D721Med (cell line): Measurements from ENCODE around the gene PSD4.

ENCODE experiments used
- DNase-seq: peaks from one replicate; pipeline ENCODE4 v3.0.0; 2011; ENCODE audit warnings: low spot score; ENCODE audit not compliant: insufficient read length
- FAIRE-seq: peaks from 2 replicates; lab custom pipeline; 2011; peaks lifted over from hg19 to GRCh38; lab: Jason Lieb, UNC
- CTCF ChIP-seq: IDR thresholded peaks from 2 replicates; pipeline ENCODE4 v1.5.1; 2012; ENCODE audit warnings: mild to moderate bottlenecking, control low read depth; ENCODE audit not compliant: insufficient read depth; ENCODE audit errors: missing control alignments

PSD4 gene

DNA sequence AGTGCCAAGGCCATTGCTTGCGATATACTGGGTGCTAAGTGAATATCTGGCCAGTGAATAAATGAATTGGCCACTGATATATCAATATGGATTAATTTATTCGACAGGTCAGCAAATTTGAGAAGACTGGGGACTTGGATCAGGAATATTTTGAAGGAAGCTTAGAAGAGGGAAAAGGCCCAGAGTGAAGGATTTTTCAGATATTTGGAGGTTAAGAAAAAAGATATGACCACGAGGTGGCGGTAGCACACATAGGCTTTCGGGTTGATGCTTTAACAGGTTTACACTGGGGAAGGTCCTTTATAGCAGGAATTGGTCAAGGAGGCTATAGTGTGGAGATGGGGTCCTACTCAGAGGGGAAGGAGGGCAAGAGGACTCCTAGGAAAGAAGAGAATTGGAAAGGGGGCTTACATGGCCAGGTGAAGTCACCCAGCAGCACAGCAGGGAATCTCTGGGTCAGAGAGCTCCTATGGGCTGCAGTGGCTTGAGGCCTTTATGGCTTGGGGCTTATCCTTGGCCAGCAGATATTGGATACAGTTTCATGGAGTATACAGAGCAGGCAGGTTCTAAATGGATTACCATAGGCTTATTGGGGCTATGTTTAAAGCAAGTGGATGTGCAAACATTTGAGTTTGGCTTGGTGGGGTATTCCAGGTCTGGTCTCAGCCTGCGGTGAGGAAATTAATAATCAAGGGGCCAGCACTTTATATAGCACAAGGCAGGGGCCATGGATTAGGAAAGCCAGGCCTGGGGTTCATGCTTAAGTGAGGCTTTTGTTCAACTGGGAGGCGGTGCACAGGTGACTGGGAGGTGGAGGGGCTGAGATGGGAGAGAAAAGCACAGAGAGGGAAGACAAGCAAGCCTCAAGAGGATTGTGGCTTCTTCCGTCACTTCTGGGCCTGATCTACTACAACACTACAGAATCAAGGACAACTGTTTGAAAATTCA, 36.7 kb upstream of the PSD4 start:
- TF ChIP-seq CTCF, result peak; percentile 62
- FAIRE-seq, result no peak
- DNase-seq, result no peak

- TF ChIP-seq CTCF, result no peak
- FAIRE-seq, result no peak
- no peak for DNase-seq
These were observed 35.9 kb upstream of the PSD4 start for GRCh38 chr2:113137827-113138226.

GRCh38 chr2:113138428-113139322, 35.1 kb upstream of the PSD4 start:
- FAIRE-seq, result no peak
- peak; percentile 70 for TF ChIP-seq CTCF
- no peak for DNase-seq

GRCh38 chr2:113141451-113141850, 32.3 kb upstream of the PSD4 start:
- no peak for FAIRE-seq
- no peak for DNase-seq
- TF ChIP-seq CTCF, result no peak

DNA sequence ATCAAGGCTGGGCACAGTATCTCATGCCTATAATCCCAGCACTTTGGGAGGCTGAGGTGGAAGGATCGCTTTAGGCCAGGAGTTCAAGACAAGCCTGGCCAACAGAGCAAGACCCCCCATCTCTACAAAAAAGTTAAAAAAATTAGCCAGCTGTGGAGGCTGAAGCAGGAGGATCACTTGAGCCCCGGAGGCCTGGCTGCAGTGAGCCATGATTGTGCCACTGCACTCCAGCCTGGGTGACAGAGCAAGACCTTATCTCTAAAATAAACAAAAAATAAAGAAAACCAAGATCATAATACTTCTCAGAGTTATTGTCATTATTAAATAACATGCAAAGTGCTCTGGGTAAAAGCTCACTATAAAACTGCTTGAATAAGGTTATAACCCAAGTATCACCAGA, 31.5 kb upstream of the PSD4 start:
- no peak for DNase-seq
- FAIRE-seq, result no peak
- TF ChIP-seq CTCF, result no peak

DNA sequence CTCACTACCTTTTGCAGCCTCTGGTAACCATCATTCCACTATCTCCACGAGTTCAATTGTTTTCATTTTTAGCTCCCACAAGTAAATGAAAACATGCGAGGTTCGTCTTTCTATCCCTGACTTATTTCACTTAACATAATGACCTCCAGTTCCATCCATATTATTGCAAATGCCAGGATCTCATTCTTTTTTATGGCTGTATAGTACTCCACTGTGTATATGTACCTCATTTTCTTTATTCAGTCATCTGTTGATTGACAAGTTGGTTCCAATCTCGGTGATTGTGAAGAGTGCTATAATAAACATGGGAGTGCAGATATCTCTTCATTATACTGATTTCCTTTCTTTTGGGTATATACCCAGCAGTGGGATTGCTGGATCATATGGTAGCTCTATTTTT, 29.5 kb upstream of the PSD4 start:
- no peak for FAIRE-seq
- DNase-seq, result no peak

More for the DNA sequence above, 29.5 kb upstream of the PSD4 start:
- TF ChIP-seq CTCF, result no peak
